Measurements from ENCODE around the gene ANXA5. TPM values are rescaled to one million over a fixed set of nuclear protein-coding genes. Genes with fewer than 3 reads are reported as not detected.

ANXA5 gene
- total RNA-seq, 1 donor = 1,166 TPM

GRCh38 chr4:121739575-121739974 is 42.8 kb upstream of the ANXA5 start:
- Histone ChIP-seq H3K4me2 (ENCODE audit: insufficient read depth, low read length) (no peak overlapping the region), H4K20me1 (ENCODE audit: insufficient read depth, low read length) (no peaks in the 10 kb centered on the region), H3K9me3 (ENCODE audit: low read depth, low read length) (no peaks in the 10 kb centered on the region), H3K36me3 (ENCODE audit: insufficient read depth, low read length) (no peaks in the 10 kb centered on the region), H3K4me1 (ENCODE audit: insufficient read depth, low read length) (no peaks in the 10 kb centered on the region), H3K27ac (ENCODE audit: low read depth, low read length) (peak overlapping the region; percentile 34), H3K4me3 (ENCODE audit: insufficient read depth, low read length) (no peak overlapping the region), H2AFZ (ENCODE audit: low read length) (peak overlapping the region; percentile 58), H3K27me3 (ENCODE audit: insufficient read depth, low read length) (no peaks in the 10 kb centered on the region), H3K79me2 (ENCODE audit: insufficient read depth, low read length) (no peaks in the 10 kb centered on the region)
- no peak for TF ChIP-seq CTCF (IDR thresholded peaks at IDR 0.05; ENCODE audit: extremely low read depth, low read depth, low read length)
- DNase-seq (ENCODE audit: insufficient read length, low spot score, missing footprints) = no peak

GRCh38 chr4:121738780-121739535 is 42.2 kb upstream of the ANXA5 start:
- no peaks in the 10 kb centered on the region for H4K20me1 ChIP-seq (ENCODE audit: insufficient read depth, low read length)
- H3K4me1 ChIP-seq (ENCODE audit: insufficient read depth, low read length) = no peaks in the 10 kb centered on the region
- no peak overlapping the region for H3K4me2 ChIP-seq (ENCODE audit: insufficient read depth, low read length)
- DNase-seq (ENCODE audit: insufficient read length, low spot score, missing footprints) = no peak
- peak overlapping the region; percentile 8 for H2AFZ ChIP-seq (ENCODE audit: low read length)
- no peaks in the 10 kb centered on the region for H3K27me3 ChIP-seq (ENCODE audit: insufficient read depth, low read length)
- H3K4me3 ChIP-seq (ENCODE audit: insufficient read depth, low read length) = no peak overlapping the region
- H3K9me3 ChIP-seq (ENCODE audit: low read depth, low read length) = no peaks in the 10 kb centered on the region
- no peak for TF ChIP-seq CTCF (IDR thresholded peaks at IDR 0.05; ENCODE audit: extremely low read depth, low read depth, low read length)
- H3K79me2 ChIP-seq (ENCODE audit: insufficient read depth, low read length) = no peaks in the 10 kb centered on the region
- no peaks in the 10 kb centered on the region for H3K36me3 ChIP-seq (ENCODE audit: insufficient read depth, low read length)
- H3K27ac ChIP-seq (ENCODE audit: low read depth, low read length) = peak overlapping the region; percentile 34

- Histone ChIP-seq H3K4me3 (ENCODE audit: insufficient read depth, low read length) (no peak overlapping the region), H3K4me1 (ENCODE audit: insufficient read depth, low read length) (no peaks in the 10 kb centered on the region), H3K27me3 (ENCODE audit: insufficient read depth, low read length) (no peaks in the 10 kb centered on the region), H3K9me3 (ENCODE audit: low read depth, low read length) (no peaks in the 10 kb centered on the region), H4K20me1 (ENCODE audit: insufficient read depth, low read length) (no peaks in the 10 kb centered on the region), H3K4me2 (ENCODE audit: insufficient read depth, low read length) (no peak overlapping the region), H3K27ac (ENCODE audit: low read depth, low read length) (no peak overlapping the region), H3K36me3 (ENCODE audit: insufficient read depth, low read length) (no peaks in the 10 kb centered on the region), H2AFZ (ENCODE audit: low read length) (no peak overlapping the region), H3K79me2 (ENCODE audit: insufficient read depth, low read length) (no peaks in the 10 kb centered on the region)
- no peak for DNase-seq (ENCODE audit: insufficient read length, low spot score, missing footprints)
- TF ChIP-seq CTCF (IDR thresholded peaks at IDR 0.05; ENCODE audit: extremely low read depth, low read depth, low read length) = no peak
These were observed 41.2 kb upstream of the ANXA5 start for GRCh38 chr4:121737846-121738554.

- no peak overlapping the region for H3K4me3 ChIP-seq (ENCODE audit: insufficient read depth, low read length)
- H3K36me3 ChIP-seq (ENCODE audit: insufficient read depth, low read length) = no peaks in the 10 kb centered on the region
- no peak overlapping the region for H2AFZ ChIP-seq (ENCODE audit: low read length)
- H3K9me3 ChIP-seq (ENCODE audit: low read depth, low read length) = no peaks in the 10 kb centered on the region
- H3K4me2 ChIP-seq (ENCODE audit: insufficient read depth, low read length) = no peak overlapping the region
- peak; percentile 71 for TF ChIP-seq CTCF (IDR thresholded peaks at IDR 0.05; ENCODE audit: extremely low read depth, low read depth, low read length)
- peak; percentile 23 for DNase-seq (ENCODE audit: insufficient read length, low spot score, missing footprints)
- no peaks in the 10 kb centered on the region for H3K4me1 ChIP-seq (ENCODE audit: insufficient read depth, low read length)
- H3K27ac ChIP-seq (ENCODE audit: low read depth, low read length) = no peak overlapping the region
- H3K27me3 ChIP-seq (ENCODE audit: insufficient read depth, low read length) = no peaks in the 10 kb centered on the region
- H3K79me2 ChIP-seq (ENCODE audit: insufficient read depth, low read length) = no peaks in the 10 kb centered on the region
- H4K20me1 ChIP-seq (ENCODE audit: insufficient read depth, low read length) = no peaks in the 10 kb centered on the region
These were observed 40.1 kb upstream of the ANXA5 start for GRCh38 chr4:121736735-121737351.

All from osteoblast (primary cell).